ACC112 (cell line): Measurements from ENCODE around the gene NGEF.
A peak's percentile ranks its signal among the peaks of the same experiment; 100 is the strongest.

ENCODE experiments used
- H2AFZ ChIP-seq: fragments of 200-600 bp; sonication (generic); one replicate; pipeline ENCODE4 v1.6.0; 2017; ENCODE audit warnings: antibody characterized with exemption, low read length; ENCODE audit not compliant: unreplicated experiment
- H3K27ac ChIP-seq: fragments of 200-600 bp; sonication (generic); 2 replicates; pipeline ENCODE4 v1.5.1; 2014; ENCODE audit warnings: low read depth, mild to moderate bottlenecking, antibody characterized with exemption, low read length, moderate library complexity
- H3K27me3 ChIP-seq: fragments of 200-600 bp; sonication (generic); 2 replicates; pipeline ENCODE4 v1.6.1; 2014; ENCODE audit warnings: mild to moderate bottlenecking, antibody characterized with exemption, low read length, moderate library complexity, mixed read lengths; ENCODE audit not compliant: insufficient read depth
- H3K36me3 ChIP-seq: fragments of 200-600 bp; sonication (generic); 2 replicates; pipeline ENCODE4 v1.6.1; 2016; ENCODE audit warnings: mild to moderate bottlenecking, antibody characterized with exemption, low read length, moderate library complexity, mixed read lengths; ENCODE audit not compliant: insufficient read depth
- H3K4me1 ChIP-seq: fragments of 200-600 bp; sonication (generic); one replicate; pipeline ENCODE4 v1.6.1; 2016; ENCODE audit warnings: low read length, mixed read lengths; ENCODE audit not compliant: insufficient read depth, unreplicated experiment, control insufficient read depth
- H3K4me3 ChIP-seq: fragments of 200-600 bp; sonication (generic); 2 replicates; pipeline ENCODE4 v1.5.1; 2014; ENCODE audit warnings: mild to moderate bottlenecking, low read depth, low read length
- H3K79me2 ChIP-seq: fragments of 200-600 bp; sonication (generic); one replicate; pipeline ENCODE4 v1.6.0; 2016; ENCODE audit warnings: low read length; ENCODE audit not compliant: control insufficient read depth, unreplicated experiment, insufficient read depth

The NGEF gene

DNA sequence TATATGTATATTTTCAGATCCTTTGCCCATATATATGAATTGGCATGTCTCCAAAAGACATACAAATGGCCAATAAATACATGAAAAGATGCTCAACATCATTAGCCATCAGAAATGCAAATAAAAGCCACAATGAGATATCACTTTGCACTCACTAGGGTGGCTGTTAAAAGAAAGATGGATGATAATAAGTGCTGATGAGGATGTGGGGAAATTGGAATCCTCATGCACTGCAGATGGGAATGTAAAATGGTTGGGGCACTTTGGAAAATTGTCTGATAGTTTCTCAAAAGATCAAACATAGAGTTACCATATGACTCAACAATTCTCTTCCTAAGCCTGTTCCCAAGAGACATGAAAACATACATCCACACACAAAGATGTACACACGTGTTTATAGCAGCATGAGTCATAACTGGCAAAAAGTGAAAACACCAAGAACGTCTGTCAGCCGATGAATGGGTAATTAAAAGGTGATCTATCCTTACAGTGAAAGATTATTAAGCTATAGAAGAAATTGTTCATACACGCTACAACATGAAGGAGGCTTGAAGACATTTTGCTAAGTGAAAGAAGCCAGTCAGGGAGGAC is 19.7 kb downstream of the NGEF start:
- H3K79me2 ChIP-seq: no peaks in the 10 kb centered on the region
- no peak overlapping the region for H2AFZ ChIP-seq
- no peaks in the 10 kb centered on the region for H3K36me3 ChIP-seq
- peaks cover 10% of the 10 kb centered on the region for H3K4me1 ChIP-seq
- H3K4me3 ChIP-seq: no peak overlapping the region
- no peaks in the 10 kb centered on the region for H3K27me3 ChIP-seq
- H3K27ac ChIP-seq: no peak overlapping the region

DNA sequence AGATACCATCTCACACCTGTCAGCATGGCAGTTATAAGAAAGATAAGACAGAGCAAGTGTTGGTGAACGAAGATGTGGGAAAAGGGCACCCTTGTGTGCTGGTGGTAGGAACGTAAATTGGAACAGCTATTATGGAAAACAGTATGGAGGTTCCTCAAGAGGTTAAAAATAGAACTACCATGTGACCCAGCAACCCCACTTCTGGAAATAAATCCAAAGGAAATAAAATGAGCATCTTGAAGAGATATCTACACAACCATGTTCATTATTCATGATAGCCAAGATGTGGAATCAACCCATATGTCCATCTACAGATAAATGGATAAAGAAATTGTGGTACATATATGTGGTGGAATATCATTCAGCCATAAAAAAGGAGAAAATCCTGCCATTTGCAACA is 26.9 kb downstream of the NGEF start:
- Histone ChIP-seq H3K79me2 (no peaks in the 10 kb centered on the region), H3K27ac (no peak overlapping the region), H3K4me1 (peaks cover 22% of the 10 kb centered on the region), H3K27me3 (no peaks in the 10 kb centered on the region), H3K4me3 (no peak overlapping the region), H2AFZ (no peak overlapping the region), H3K36me3 (no peaks in the 10 kb centered on the region)

DNA sequence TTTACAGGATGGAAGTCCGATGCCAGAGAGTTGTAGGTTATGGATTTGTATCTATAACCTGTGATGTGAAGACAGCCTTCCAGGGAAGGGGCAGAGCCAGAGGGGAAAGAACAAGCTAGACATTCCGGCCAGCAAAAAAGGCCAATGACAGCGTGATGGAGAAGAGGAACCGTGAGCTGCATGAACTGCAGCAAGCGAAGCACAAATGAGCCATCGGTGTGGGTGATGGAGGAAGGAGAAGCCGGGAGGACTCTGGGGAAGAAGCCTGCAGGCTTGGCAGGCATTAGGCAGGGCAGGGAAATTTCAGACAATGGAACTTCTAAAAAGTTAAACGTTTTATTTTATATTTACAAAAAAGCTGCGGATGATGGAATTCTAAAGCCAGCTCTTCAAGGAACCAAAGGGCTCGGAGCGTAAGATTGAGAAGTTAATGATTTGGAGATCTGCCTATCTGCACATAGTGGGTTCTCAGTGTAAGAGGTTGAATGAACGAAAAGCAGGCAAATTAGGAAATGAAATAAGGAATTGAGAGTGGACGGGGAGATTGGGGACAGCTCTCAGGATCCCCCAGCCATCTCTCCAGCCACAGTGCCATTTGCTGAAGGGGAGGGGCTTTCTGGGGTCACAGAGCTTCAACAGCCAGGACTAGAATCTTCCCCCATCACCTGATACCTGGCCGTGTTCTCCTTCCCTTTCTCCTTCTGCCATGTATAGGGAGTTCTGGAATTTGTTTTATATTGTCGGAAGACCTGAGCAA is 28.4 kb downstream of the NGEF start:
- H3K4me1 ChIP-seq: peaks cover 35% of the 10 kb centered on the region
- H3K4me3 ChIP-seq: no peak overlapping the region
- no peaks in the 10 kb centered on the region for H3K36me3 ChIP-seq

GRCh38 chr2:232983669-232984140 is 29.4 kb downstream of the NGEF start:
- H3K4me1 ChIP-seq: peaks cover 29% of the 10 kb centered on the region
- no peak overlapping the region for H2AFZ ChIP-seq
- no peaks in the 10 kb centered on the region for H3K79me2 ChIP-seq
- no peaks in the 10 kb centered on the region for H3K27me3 ChIP-seq
- no peak overlapping the region for H3K27ac ChIP-seq
- H3K4me3 ChIP-seq: no peak overlapping the region
- no peaks in the 10 kb centered on the region for H3K36me3 ChIP-seq

More for the DNA sequence above, 28.4 kb downstream of the NGEF start:
- H3K79me2 ChIP-seq: no peaks in the 10 kb centered on the region
- H3K27ac ChIP-seq: no peak overlapping the region
- H2AFZ ChIP-seq: no peak overlapping the region
- H3K27me3 ChIP-seq: no peaks in the 10 kb centered on the region

GRCh38 chr2:232982926-232983668 is 30.0 kb downstream of the NGEF start:
- H3K27ac ChIP-seq: no peak overlapping the region
- no peaks in the 10 kb centered on the region for H3K79me2 ChIP-seq
- H2AFZ ChIP-seq: no peak overlapping the region
- H3K27me3 ChIP-seq: no peaks in the 10 kb centered on the region
- no peak overlapping the region for H3K4me3 ChIP-seq
- H3K36me3 ChIP-seq: no peaks in the 10 kb centered on the region
- peaks cover 26% of the 10 kb centered on the region for H3K4me1 ChIP-seq

GRCh38 chr2:232981767-232982360 is 31.2 kb downstream of the NGEF start:
- Histone ChIP-seq H3K4me3 (no peak overlapping the region), H3K27ac (no peak overlapping the region), H3K36me3 (no peaks in the 10 kb centered on the region), H3K27me3 (no peaks in the 10 kb centered on the region), H3K4me1 (peaks cover 16% of the 10 kb centered on the region), H3K79me2 (no peaks in the 10 kb centered on the region), H2AFZ (no peak overlapping the region)

DNA sequence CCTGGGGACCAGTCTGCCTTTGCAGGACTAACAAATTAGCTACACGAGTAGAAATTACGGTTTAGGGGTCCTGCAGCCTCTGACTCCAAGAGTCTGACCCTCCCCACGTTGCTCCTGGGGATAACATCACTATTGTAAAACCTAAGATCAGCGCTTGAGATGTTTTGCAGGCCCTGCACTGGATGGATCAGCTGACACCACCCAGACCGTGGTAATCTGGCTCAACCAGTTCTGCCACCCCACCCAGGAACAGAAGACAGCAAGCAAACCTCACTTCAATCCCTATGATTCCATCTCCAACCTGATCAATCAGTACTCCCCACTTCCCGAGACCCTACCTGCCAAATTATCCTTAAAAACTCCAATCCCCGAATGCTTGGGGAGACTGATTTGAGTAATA is 31.7 kb downstream of the NGEF start:
- Histone ChIP-seq H3K36me3 (no peaks in the 10 kb centered on the region), H3K4me1 (peaks cover 16% of the 10 kb centered on the region), H2AFZ (no peak overlapping the region), H3K27me3 (no peaks in the 10 kb centered on the region), H3K79me2 (no peaks in the 10 kb centered on the region), H3K4me3 (no peak overlapping the region), H3K27ac (no peak overlapping the region)

DNA sequence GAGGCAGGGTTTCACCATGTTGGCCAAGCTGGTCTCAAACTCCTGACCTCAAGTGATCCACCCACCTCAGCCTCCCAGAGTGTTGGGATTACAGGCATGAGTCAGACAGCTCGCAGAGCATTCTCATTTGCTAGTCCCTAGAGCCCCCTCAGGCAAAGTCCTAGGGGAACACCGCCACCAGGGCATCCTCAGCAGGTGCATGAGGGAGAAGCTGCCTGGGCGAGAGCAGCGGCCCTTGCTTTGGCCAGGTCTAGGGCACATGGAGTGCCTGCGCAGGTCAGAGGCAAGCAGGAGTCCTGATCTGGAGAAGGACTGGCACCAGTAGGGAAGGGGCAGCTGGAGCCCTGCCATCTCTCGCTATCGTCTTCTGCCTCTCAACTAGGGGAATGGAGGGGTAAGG is 32.4 kb downstream of the NGEF start:
- Histone ChIP-seq H3K27me3 (no peaks in the 10 kb centered on the region), H3K36me3 (no peaks in the 10 kb centered on the region), H3K4me3 (no peak overlapping the region), H3K27ac (0 out of 2 replicates have a peak overlapping the region, but pooled peaks have one; percentile 31), H2AFZ (no peak overlapping the region), H3K4me1 (peaks cover 16% of the 10 kb centered on the region), H3K79me2 (no peaks in the 10 kb centered on the region)

DNA sequence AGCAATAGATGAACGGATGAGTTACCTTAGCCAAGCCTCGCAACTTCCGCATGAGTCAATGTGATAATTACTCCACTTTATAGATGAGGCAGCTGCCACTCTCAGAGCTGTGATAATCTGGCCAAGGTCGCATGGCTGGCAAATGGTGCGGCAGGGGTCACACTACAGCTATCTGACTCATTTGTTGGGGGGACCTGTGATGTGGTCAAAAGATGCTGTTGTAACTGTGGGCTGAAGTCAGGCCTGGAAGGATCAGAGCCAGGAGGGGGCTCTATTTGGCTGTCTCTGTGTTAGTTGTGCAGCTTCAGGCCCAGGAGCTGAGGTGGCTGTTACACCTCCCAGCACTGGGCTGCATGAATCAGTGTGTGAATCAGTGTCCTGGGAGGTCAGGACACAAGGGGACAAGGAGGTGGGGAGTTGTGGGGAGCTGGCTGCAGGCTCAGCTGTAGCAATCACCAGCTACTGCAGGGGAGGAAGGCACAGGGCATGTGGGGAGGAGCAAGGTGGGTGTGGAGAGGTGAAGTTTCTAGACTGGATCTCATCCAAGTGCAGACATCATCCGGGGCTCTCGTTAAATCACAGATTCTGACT is 33.1 kb downstream of the NGEF start:
- Histone ChIP-seq H2AFZ (no peak overlapping the region), H3K36me3 (no peaks in the 10 kb centered on the region), H3K27ac (no peak overlapping the region), H3K4me1 (peaks cover 16% of the 10 kb centered on the region), H3K27me3 (no peaks in the 10 kb centered on the region; the same call in 1 of the 2 replicates), H3K4me3 (no peak overlapping the region), H3K79me2 (no peaks in the 10 kb centered on the region)

DNA sequence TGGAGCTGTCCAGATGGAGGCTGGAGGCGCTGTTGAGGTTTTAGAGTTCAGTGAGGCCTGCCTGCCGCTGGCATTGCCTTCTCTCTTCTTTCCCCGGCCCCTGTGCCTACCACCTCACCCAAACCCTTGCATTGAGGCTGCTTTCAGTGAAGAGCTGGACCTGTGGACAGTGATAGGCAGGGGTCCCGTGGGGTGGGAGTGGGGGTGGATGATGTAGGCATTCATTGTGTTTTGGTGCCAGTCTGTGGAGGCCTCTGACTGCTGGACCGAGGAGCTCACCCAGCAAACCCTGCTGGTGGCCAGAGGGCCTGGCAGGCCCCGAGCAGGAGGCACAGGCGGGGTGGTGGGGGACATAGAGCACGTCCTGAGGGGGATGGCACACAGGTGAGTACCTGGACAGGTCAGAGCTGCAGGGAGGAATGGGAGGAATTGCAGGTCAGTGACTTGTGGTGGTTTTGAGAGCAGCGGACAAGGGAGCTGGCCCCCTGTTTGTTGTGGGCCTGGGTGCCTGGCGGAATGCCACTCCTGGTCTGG is 35.6 kb downstream of the NGEF start:
- Histone ChIP-seq H3K4me1 (peaks cover 16% of the 10 kb centered on the region), H2AFZ (no peak overlapping the region), H3K4me3 (no peak overlapping the region), H3K79me2 (no peaks in the 10 kb centered on the region), H3K27ac (no peak overlapping the region), H3K36me3 (no peaks in the 10 kb centered on the region), H3K27me3 (no peaks in the 10 kb centered on the region; the same call in 1 of the 2 replicates)
